NB4 (cell line): Measurements from ENCODE around the gene CBFA2T3.
A peak's percentile ranks its signal among the peaks of the same experiment; 100 is the strongest.

Experiments used
- CTCF ChIP-seq: IDR thresholded peaks from one replicate; pipeline ENCODE4 v1.5.1; 2012; ENCODE audit warnings: low read depth, low read length
- MAX ChIP-seq: IDR thresholded peaks from 2 replicates; pipeline ENCODE4 v1.6.1; 2011; ENCODE audit warnings: low read depth, low read length
- MYC ChIP-seq: IDR thresholded peaks from 2 replicates; pipeline ENCODE4 v1.6.1; 2011; ENCODE audit warnings: low read depth, low read length
- POLR2A ChIP-seq: IDR thresholded peaks from 2 replicates; pipeline ENCODE4 v1.6.1; 2011; ENCODE audit warnings: mild to moderate bottlenecking; ENCODE audit not compliant: insufficient read length; ENCODE audit errors: extremely low read depth

- TF ChIP-seq CTCF (no peak), MAX (peak; percentile 54; the same call in 1 of the 2 replicates), POLR2A (no peak), MYC (peak; percentile 88)
These were observed 137.0 kb downstream of the CBFA2T3 start for GRCh38 chr16:88839745-88840599.
